HG02610 (cell line): ENCODE measurements around the gene RALGPS1.
A peak's percentile ranks its signal among the peaks of the same experiment; 100 is the strongest.

Source experiments
- ATAC-seq: cut with Tn5 transposase; IDR thresholded peaks from one replicate; pipeline ENCODE4 v1.9.1; 2021; ENCODE audit warnings: mild to moderate bottlenecking, moderate library complexity; ENCODE audit not compliant: unreplicated experiment

Gene RALGPS1

GRCh38 chr9:126914458-126915280 lies at the start of gene RALGPS1:
Gene RALGPS1, plus strand, starts transcription at chr9:126914782. Its CDS starts 47,508 bp downstream, at chr9:126962290.
- ATAC-seq: peak; percentile 99

GRCh38 chr9:126869368-126869767 lies 45.2 kb upstream of the RALGPS1 start:
- no peak for ATAC-seq

- ATAC-seq: peak; percentile 73
Measured at GRCh38 chr9:126872516-126872915, 42.1 kb upstream of the RALGPS1 start.

GRCh38 chr9:126874546-126875314 lies 39.9 kb upstream of the RALGPS1 start:
- no peak for ATAC-seq

GRCh38 chr9:126875756-126876510 lies 38.6 kb upstream of the RALGPS1 start:
- ATAC-seq: no peak

GRCh38 chr9:126876531-126876930 lies 38.1 kb upstream of the RALGPS1 start:
- ATAC-seq: no peak

- no peak for ATAC-seq
Measured at GRCh38 chr9:126877418-126877817, 37.2 kb upstream of the RALGPS1 start.

- no peak for ATAC-seq
Measured at GRCh38 chr9:126879288-126879687, 35.3 kb upstream of the RALGPS1 start.

GRCh38 chr9:126880226-126880946 lies 34.2 kb upstream of the RALGPS1 start:
- no peak for ATAC-seq

- ATAC-seq: no peak
Measured at GRCh38 chr9:126880947-126881332, 33.6 kb upstream of the RALGPS1 start.

- no peak for ATAC-seq
Measured at GRCh38 chr9:126882746-126883145, 31.8 kb upstream of the RALGPS1 start.

GRCh38 chr9:126883636-126884035 lies 30.9 kb upstream of the RALGPS1 start:
- no peak for ATAC-seq

- ATAC-seq: no peak
Measured at GRCh38 chr9:126885131-126885641, 29.4 kb upstream of the RALGPS1 start.

GRCh38 chr9:126886034-126886822 lies 28.4 kb upstream of the RALGPS1 start:
- ATAC-seq: no peak

GRCh38 chr9:126886897-126887296 lies 27.7 kb upstream of the RALGPS1 start:
- no peak for ATAC-seq

- no peak for ATAC-seq
Measured at GRCh38 chr9:126891676-126892075, 22.9 kb upstream of the RALGPS1 start.

GRCh38 chr9:126893079-126893478 lies 21.5 kb upstream of the RALGPS1 start:
- ATAC-seq: no peak

GRCh38 chr9:126894052-126894603 lies 20.5 kb upstream of the RALGPS1 start:
- no peak for ATAC-seq

- ATAC-seq: no peak
Measured at GRCh38 chr9:126902210-126902609, 12.4 kb upstream of the RALGPS1 start.
